Neural progenitor cell (in vitro differentiated cells): ENCODE measurements around the gene TTC27. TPM values are rescaled to one million over a fixed set of nuclear protein-coding genes. Genes with fewer than 3 reads are reported as not detected.

Experiments
- DNase-seq: peaks from one replicate; pipeline ENCODE4 v3.0.0-alpha.2; 2016; ENCODE audit warnings: low spot score
- H2AFZ ChIP-seq: fragments of 200-600 bp; sonication (generic); replicated peaks from 2 replicates; pipeline ENCODE4 v1.6.1; 2016; ENCODE audit warnings: antibody characterized with exemption
- H3F3A ChIP-seq: fragments of 200-600 bp; sonication (generic); 2 replicates; pipeline ENCODE4 v1.6.1; 2016; ENCODE audit warnings: antibody characterized with exemption, low read depth
- H3K27ac ChIP-seq: fragments of 200-600 bp; sonication (generic); 2 replicates; pipeline ENCODE4 v1.5.1; 2016; ENCODE audit warnings: mild to moderate bottlenecking
- H3K27me3 ChIP-seq: fragments of 200-600 bp; sonication (generic); 2 replicates; pipeline ENCODE4 v1.6.1; 2016; ENCODE audit warnings: mild to moderate bottlenecking, moderate library complexity
- H3K36me3 ChIP-seq: fragments of 200-600 bp; sonication (generic); 2 replicates; pipeline ENCODE4 v1.5.1; 2016
- H3K4me1 ChIP-seq: fragments of 200-600 bp; sonication (generic); 2 replicates; pipeline ENCODE4 v1.6.1; 2016; ENCODE audit warnings: mixed run types
- H3K4me2 ChIP-seq: fragments of 200-600 bp; sonication (generic); 2 replicates; pipeline ENCODE4 v1.6.1; 2016
- H3K4me3 ChIP-seq: fragments of 200-600 bp; sonication (generic); 2 replicates; pipeline ENCODE4 v1.5.1; 2016
- H3K79me2 ChIP-seq: fragments of 200-600 bp; sonication (generic); 2 replicates; pipeline ENCODE4 v1.6.1; 2016; ENCODE audit warnings: low read depth
- H3K9ac ChIP-seq: fragments of 200-600 bp; sonication (generic); 2 replicates; pipeline ENCODE4 v1.6.1; 2016
- H3K9me3 ChIP-seq: fragments of 200-600 bp; sonication (generic); 2 replicates; pipeline ENCODE4 v1.5.1; 2016; ENCODE audit warnings: low read depth
- H4K20me1 ChIP-seq: fragments of 200-600 bp; sonication (generic); 2 replicates; pipeline ENCODE4 v1.6.1; 2016; ENCODE audit warnings: low read depth
- H3K27ac Mint-ChIP-seq: 3 replicates; pipeline ENCODE4 v1.8.0; 2021; ENCODE audit warnings: mixed read lengths
- H3K27me3 Mint-ChIP-seq: 2 replicates; pipeline ENCODE4 v1.8.0; 2022; ENCODE audit warnings: low read depth, mild to moderate bottlenecking, inconsistent platforms, moderate library complexity, mixed read lengths; ENCODE audit not compliant: insufficient read depth
- H3K36me3 Mint-ChIP-seq: 3 replicates; pipeline ENCODE4 v1.8.0; 2021; ENCODE audit warnings: mixed read lengths
- H3K4me1 Mint-ChIP-seq: 3 replicates; pipeline ENCODE4 v1.8.0; 2021; ENCODE audit warnings: mixed read lengths
- H3K4me3 Mint-ChIP-seq: 3 replicates; pipeline ENCODE4 v1.8.0; 2021; ENCODE audit warnings: mild to moderate bottlenecking, moderate library complexity, mixed read lengths
- H3K9me3 Mint-ChIP-seq: 3 replicates; pipeline ENCODE4 v1.8.0; 2020; ENCODE audit warnings: mixed read lengths
- CTCF ChIP-seq: fragments of 200-600 bp; sonication (generic); IDR thresholded peaks from 2 replicates; pipeline ENCODE4 v1.5.1; 2017; ENCODE audit warnings: antibody characterized with exemption, mild to moderate bottlenecking
- EZH2 ChIP-seq: fragments of 200-600 bp; sonication (generic); IDR thresholded peaks from 2 replicates; pipeline ENCODE4 v1.6.1; 2017; ENCODE audit warnings: antibody characterized with exemption, mild to moderate bottlenecking, moderate library complexity
- EZH2phosphoT487 ChIP-seq: fragments of 200-600 bp; sonication (generic); IDR thresholded peaks from 2 replicates; pipeline ENCODE4 v1.6.1; 2017; ENCODE audit warnings: antibody characterized with exemption
- total RNA-seq: library from RNA; depleted of rRNA; stranded (reverse); fragments of >200 nt; gene quantifications from 2 replicates; pipeline ENCODE4 v1.2.3, GENCODE V29; 2015; ENCODE audit warnings: low replicate concordance

The TTC27 gene
- total RNA-seq, 1 donor from 2014 or later: 32.5 TPM

- no peak overlapping the region for H3K4me2 ChIP-seq
- H3K4me3 ChIP-seq: no peak overlapping the region
- Mint-ChIP-seq H3K4me1 (peaks cover 17% of the 10 kb centered on the region), H3K9me3 (no peaks in the 10 kb centered on the region), H3K27ac (no peak overlapping the region), H3K36me3 (no peaks in the 10 kb centered on the region), H3K27me3 (peaks cover 2% of the 10 kb centered on the region), H3K4me3 (no peak overlapping the region)
- no peaks in the 10 kb centered on the region for H3K27me3 ChIP-seq
- no peaks in the 10 kb centered on the region for H4K20me1 ChIP-seq
- H3K27ac ChIP-seq: no peak overlapping the region
- no peak for TF ChIP-seq EZH2phosphoT487
- no peak for TF ChIP-seq CTCF
- no peak for TF ChIP-seq EZH2
- H3K79me2 ChIP-seq: no peaks in the 10 kb centered on the region
- H3K9me3 ChIP-seq: no peaks in the 10 kb centered on the region
- no peak for DNase-seq
- H3K9ac ChIP-seq: no peak overlapping the region
- H3K36me3 ChIP-seq: no peaks in the 10 kb centered on the region
- no peak overlapping the region for H2AFZ ChIP-seq
- H3K4me1 ChIP-seq: no peaks in the 10 kb centered on the region
- no peaks in the 10 kb centered on the region for H3F3A ChIP-seq
Measured at GRCh38 chr2:32856891-32857290, 229.0 kb downstream of the TTC27 start.

GRCh38 chr2:32858713-32859112, 230.9 kb downstream of the TTC27 start:
- DNase-seq: no peak
- H3K36me3 ChIP-seq: no peaks in the 10 kb centered on the region
- H4K20me1 ChIP-seq: no peaks in the 10 kb centered on the region
- no peak overlapping the region for H3K27ac ChIP-seq
- Mint-ChIP-seq H3K4me1 (peaks cover 26% of the 10 kb centered on the region), H3K36me3 (no peaks in the 10 kb centered on the region), H3K9me3 (no peaks in the 10 kb centered on the region), H3K27ac (no peak overlapping the region), H3K27me3 (peaks cover 2% of the 10 kb centered on the region), H3K4me3 (no peak overlapping the region)
- no peak overlapping the region for H3K9ac ChIP-seq
- no peak for TF ChIP-seq EZH2phosphoT487
- no peak for TF ChIP-seq CTCF
- TF ChIP-seq EZH2: no peak
- no peak overlapping the region for H3K4me2 ChIP-seq
- no peak overlapping the region for H3K4me3 ChIP-seq
- H3F3A ChIP-seq: no peaks in the 10 kb centered on the region
- no peaks in the 10 kb centered on the region for H3K79me2 ChIP-seq
- no peaks in the 10 kb centered on the region for H3K4me1 ChIP-seq
- H2AFZ ChIP-seq: no peak overlapping the region
- H3K27me3 ChIP-seq: no peaks in the 10 kb centered on the region
- no peaks in the 10 kb centered on the region for H3K9me3 ChIP-seq

- H3K4me3 Mint-ChIP-seq: no peak overlapping the region
- no peaks in the 10 kb centered on the region for H3K4me1 ChIP-seq
- TF ChIP-seq EZH2phosphoT487 (no peak), EZH2 (no peak), CTCF (no peak)
- no peak overlapping the region for H2AFZ ChIP-seq
- no peak overlapping the region for H3K4me2 ChIP-seq
- H3K9ac ChIP-seq: no peak overlapping the region
- peaks cover 2% of the 10 kb centered on the region for H3K27me3 Mint-ChIP-seq
- H3K27ac Mint-ChIP-seq: no peak overlapping the region
- H3K36me3 Mint-ChIP-seq: no peaks in the 10 kb centered on the region
- DNase-seq: no peak
- H3K36me3 ChIP-seq: no peaks in the 10 kb centered on the region
- H3K4me1 Mint-ChIP-seq: peaks cover 26% of the 10 kb centered on the region
- H3K79me2 ChIP-seq: no peaks in the 10 kb centered on the region
- no peaks in the 10 kb centered on the region for H3K27me3 ChIP-seq
- H3K9me3 Mint-ChIP-seq: no peaks in the 10 kb centered on the region
- H3K27ac ChIP-seq: no peak overlapping the region
- no peak overlapping the region for H3K4me3 ChIP-seq
- H4K20me1 ChIP-seq: no peaks in the 10 kb centered on the region
- H3K9me3 ChIP-seq: no peaks in the 10 kb centered on the region
- no peaks in the 10 kb centered on the region for H3F3A ChIP-seq
Measured at GRCh38 chr2:32860385-32860784, 232.5 kb downstream of the TTC27 start.
